GM06990 (cell line): ENCODE data around the gene SH3GLB1.
"Not testable (repeated sequence)": the region's sequence is repeated elsewhere in the genome, so short reads cannot be mapped to it uniquely, and the experiment has no call there.

Experiments used
- DNase-seq: peaks from one replicate; pipeline ENCODE4 v3.0.0-alpha.2; 2011; ENCODE audit not compliant: insufficient read length; ENCODE audit errors: extremely low read depth
- H3K27me3 ChIP-seq: replicated peaks from 2 replicates; pipeline ENCODE4 v1.6.0; 2011; ENCODE audit warnings: low read length; ENCODE audit not compliant: control insufficient read depth, insufficient read depth
- H3K36me3 ChIP-seq: 2 replicates; pipeline ENCODE4 v1.5.1; 2011; ENCODE audit warnings: low read length; ENCODE audit not compliant: control insufficient read depth, insufficient read depth
- H3K4me3 ChIP-seq: replicated peaks from 2 replicates; pipeline ENCODE4 v1.5.1; 2011; ENCODE audit warnings: low read depth, mild to moderate bottlenecking, control low read depth, low read length
- CTCF ChIP-seq: IDR thresholded peaks from 2 replicates; pipeline ENCODE4 v1.5.1; 2011; ENCODE audit warnings: low read length, control low read depth, mild to moderate bottlenecking, inconsistent platforms; ENCODE audit not compliant: insufficient read depth, poor library complexity, severe bottlenecking

The SH3GLB1 gene

GRCh38 chr1:86696522-86696921 lies 7.9 kb upstream of the SH3GLB1 start:
- no peak for TF ChIP-seq CTCF
- Histone ChIP-seq H3K4me3 (no peak overlapping the region), H3K27me3 (no peaks in the 10 kb centered on the region), H3K36me3 (no peaks in the 10 kb centered on the region)
- no peak for DNase-seq

GRCh38 chr1:86699186-86699585 lies 5.2 kb upstream of the SH3GLB1 start:
- Histone ChIP-seq H3K4me3 (no peak overlapping the region), H3K27me3 (no peaks in the 10 kb centered on the region), H3K36me3 (no peaks in the 10 kb centered on the region)
- TF ChIP-seq CTCF: no peak
- DNase-seq: no peak

- no peak overlapping the region for H3K4me3 ChIP-seq
- H3K36me3 ChIP-seq: no peaks in the 10 kb centered on the region
- no peaks in the 10 kb centered on the region for H3K27me3 ChIP-seq
- no peak for TF ChIP-seq CTCF
- DNase-seq: no peak
Measured at GRCh38 chr1:86701731-86702130, 2.6 kb upstream of the SH3GLB1 start.

- not testable (repeated sequence) for H3K27me3 ChIP-seq, H3K4me3 ChIP-seq, DNase-seq, H3K36me3 ChIP-seq
Measured at GRCh38 chr1:86702954-86703494, 1.4 kb upstream of the SH3GLB1 start.

- Histone ChIP-seq H3K4me3 (peak overlapping the region; percentile 96), H3K27me3 (no peaks in the 10 kb centered on the region), H3K36me3 (no peaks in the 10 kb centered on the region)
- no peak for DNase-seq
- TF ChIP-seq CTCF: no peak
Measured at GRCh38 chr1:86703696-86704457, 499 bp upstream of the SH3GLB1 start.

- Histone ChIP-seq H3K36me3 (no peaks in the 10 kb centered on the region), H3K4me3 (peak overlapping the region; percentile 96), H3K27me3 (no peaks in the 10 kb centered on the region)
- no peak for DNase-seq
- no peak for TF ChIP-seq CTCF
Measured at GRCh38 chr1:86704972-86705664, 742 bp downstream of the SH3GLB1 start.
